Astrocyte of the cerebellum (primary cell): Measurements from ENCODE around the gene PREX1.

Source experiments
- DNase-seq: peaks from one replicate; pipeline ENCODE4 v3.0.0-alpha.2; 2011; ENCODE audit warnings: low read depth
- H3K4me3 ChIP-seq: 2 replicates; pipeline ENCODE4 v1.5.1; 2011; ENCODE audit warnings: mild to moderate bottlenecking, low read depth, low read length, moderate library complexity
- CTCF ChIP-seq: IDR thresholded peaks from 2 replicates; pipeline ENCODE4 v1.5.1; 2012; ENCODE audit warnings: low read length, low read depth, moderate library complexity, mild to moderate bottlenecking; ENCODE audit errors: missing control alignments
- in situ Hi-C: cut with HindIII; loops from 2 replicates; pipeline ENCODE4 v1.10.0; 2017; ENCODE audit warnings: low sequenced_read_pairs

The PREX1 gene

GRCh38 chr20:48750941-48751635 is 76.7 kb downstream of the PREX1 start:
- no peak overlapping the region for H3K4me3 ChIP-seq
- no peak for TF ChIP-seq CTCF
- in situ Hi-C loops = no loop called here
- DNase-seq = no peak

- TF ChIP-seq CTCF = no peak
- H3K4me3 ChIP-seq = no peak overlapping the region
- in situ Hi-C loops = no loop called here
- DNase-seq = no peak
These were observed 77.4 kb downstream of the PREX1 start for GRCh38 chr20:48750376-48750775.

- no peak for DNase-seq
- TF ChIP-seq CTCF = no peak
- in situ Hi-C loops = no loop called here
- H3K4me3 ChIP-seq = no peak overlapping the region
These were observed 78.4 kb downstream of the PREX1 start for GRCh38 chr20:48749437-48749836.

- TF ChIP-seq CTCF = no peak
- DNase-seq = no peak
- H3K4me3 ChIP-seq = no peak overlapping the region
- in situ Hi-C loops = no loop called here
These were observed 79.2 kb downstream of the PREX1 start for GRCh38 chr20:48748556-48748955.

- DNase-seq = no peak
- no peak for TF ChIP-seq CTCF
- in situ Hi-C loops = no loop called here
- H3K4me3 ChIP-seq = no peak overlapping the region
These were observed 79.9 kb downstream of the PREX1 start for GRCh38 chr20:48747840-48748414.

GRCh38 chr20:48745330-48745729 is 82.5 kb downstream of the PREX1 start:
- in situ Hi-C loops = no loop called here
- no peak overlapping the region for H3K4me3 ChIP-seq
- peak; percentile 18 for TF ChIP-seq CTCF
- no peak for DNase-seq
